Erythroblast (primary cell): Measurements from ENCODE around the gene FZD1.

Experiments
- GATA1 ChIP-seq: IDR thresholded peaks from 2 replicates; pipeline ENCODE4 v1.6.1; 2011; ENCODE audit warnings: low read depth, mild to moderate bottlenecking, control low read depth, low read length, moderate library complexity
- POLR2A ChIP-seq: IDR thresholded peaks from 2 replicates; pipeline ENCODE4 v1.6.1; 2011; ENCODE audit warnings: mild to moderate bottlenecking, low read length

- TF ChIP-seq POLR2A (no peak), GATA1 (no peak)
Measured at GRCh38 chr7:91266689-91267090, 2.5 kb downstream of the FZD1 start.
